ENCODE data around the gene VASH2.

GRCh38 chr1:212950243-212951125 lies at the start of gene VASH2:
- TF ChIP-seq CTCF (IDR thresholded peaks at IDR 0.05; ENCODE audit: insufficient read depth, low read length, poor library complexity, severe bottlenecking) (no peak), EZH2phosphoT487 (conservative IDR thresholded peaks at IDR 0.05; ENCODE audit: low read length) (no peak)
